ENCODE measurements around the gene PEAK1.

DNA sequence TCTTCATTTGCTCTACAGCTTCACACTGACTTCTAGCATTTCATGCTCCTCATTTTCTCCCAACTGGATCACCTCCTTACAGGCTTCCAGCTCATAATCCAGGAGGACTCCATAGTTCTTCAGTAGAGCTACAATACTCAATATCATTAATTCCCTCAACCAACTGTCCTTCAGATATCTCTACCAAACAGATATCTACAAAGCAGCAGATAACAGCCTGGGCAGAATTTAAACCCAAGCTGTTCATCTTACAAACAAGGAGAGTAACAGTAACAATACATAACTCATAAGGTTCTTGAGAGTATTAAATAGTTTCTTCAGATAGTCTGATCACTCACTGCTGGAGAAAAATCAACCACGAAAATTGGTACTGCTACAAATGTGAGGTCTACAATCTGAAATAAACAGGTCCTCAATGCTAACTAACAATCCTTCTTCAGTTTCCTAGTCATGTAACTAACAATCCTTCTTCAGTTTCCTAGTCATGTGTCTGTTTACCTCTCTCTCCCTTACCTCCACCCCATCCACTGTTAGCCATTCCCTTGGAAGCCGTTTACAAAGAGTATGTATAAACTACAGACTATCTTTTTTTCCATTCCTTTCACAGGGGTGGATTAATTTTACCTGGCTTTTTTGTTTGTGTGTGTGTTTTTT lies 5.0 kb downstream of the PEAK1 start:
- peak; percentile 36 for TF ChIP-seq POLR2A (IDR thresholded peaks at IDR 0.05; ENCODE audit: low read length)
- no peak for TF ChIP-seq GATA1 (IDR thresholded peaks at IDR 0.05; ENCODE audit: low read depth, low read length)

All from erythroblast (primary cell).